Breast epithelium (tissue), 4 donors: ENCODE data around the gene SLC22A7. TPM values are rescaled to one million over a fixed set of nuclear protein-coding genes. Genes with fewer than 3 reads are reported as not detected.

Experiments used
- DNase-seq, 2 donors: peaks; one replicate each; pipeline ENCODE4 v3.0.0-alpha.2; 2019; ENCODE audit warnings: low spot score in 2 of 2
- H3K27ac ChIP-seq, 2 donors: fragments of 200-600 bp; sonication (generic) in 1 of 2; one replicate each; pipeline ENCODE4 v1.5.1; 2016 to 2019; ENCODE audit warnings: mild to moderate bottlenecking in 1 of 2
- H3K27me3 ChIP-seq, 2 donors: fragments of 200-600 bp; sonication (generic) in 1 of 2; one replicate each; pipeline versions ENCODE4 v1.5.1 to v1.6.0; 2017 to 2019; ENCODE audit warnings: control low read depth in 1 of 2, mild to moderate bottlenecking in 1 of 2
- H3K36me3 ChIP-seq: fragments of 200-600 bp; one replicate; pipeline ENCODE4 v1.5.1; 2019
- H3K4me1 ChIP-seq, 2 donors: fragments of 200-600 bp; sonication (generic); one replicate each; pipeline ENCODE4 v1.5.1; 2016 to 2019; ENCODE audit warnings: control low read depth in 1 of 2
- H3K4me3 ChIP-seq, 3 donors: fragments of 200-600 bp; sonication (generic); 1 replicate in 2 of 3; 2 replicates in 1 of 3; pipeline ENCODE4 v1.5.1; 2016 to 2019; ENCODE audit warnings: mild to moderate bottlenecking in 3 of 3, moderate library complexity in 2 of 3
- H3K9me3 ChIP-seq, 2 donors: fragments of 200-600 bp; sonication (generic) in 1 of 2; one replicate each; pipeline ENCODE4 v1.5.1; 2016 to 2019; ENCODE audit warnings: control low read depth in 1 of 2
- CTCF ChIP-seq, 3 donors: fragments of 450-650 bp; IDR thresholded peaks; one replicate each; pipeline ENCODE4 v1.5.1; 2016 to 2017; ENCODE audit warnings: antibody characterized with exemption in 3 of 3, mild to moderate bottlenecking in 3 of 3, moderate library complexity in 3 of 3
- POLR2A ChIP-seq: fragments of 450-650 bp; IDR thresholded peaks from one replicate; pipeline ENCODE4 v1.6.1; 2016; ENCODE audit warnings: antibody characterized with exemption, mild to moderate bottlenecking, moderate library complexity
- POLR2AphosphoS5 ChIP-seq, 3 donors: sonication (generic); formaldehyde crosslinking; IDR thresholded peaks; one replicate each; pipeline ENCODE4 v1.6.1; 2017; ENCODE audit warnings: antibody characterized with exemption in 3 of 3
- intact Hi-C: fragments of 100-400 bp; cut with DNase I; formaldehyde crosslinking; loops from one replicate; pipeline ENCODE4 v1.15.1; 2023; ENCODE audit warnings: low total_unique reads
- total RNA-seq, 3 donors: library from RNA; depleted of rRNA; stranded (reverse); fragments of >200 nt; gene quantifications; one replicate each; pipeline ENCODE4 v1.1.0, GENCODE V29; 2016

Gene SLC22A7
- total RNA-seq, 3 donors from 2014 or later, result not detected

- Histone ChIP-seq H3K4me3 (no peak overlapping the region), H3K4me1 (no peaks in the 10 kb centered on the region), H3K36me3 (no peaks in the 10 kb centered on the region), H3K27ac (no peak overlapping the region), H3K9me3 (no peaks in the 10 kb centered on the region), H3K27me3 (no peaks in the 10 kb centered on the region)
- no peak for DNase-seq
- TF ChIP-seq POLR2AphosphoS5 (IDR thresholded peaks at IDR 0.05) (no peak), CTCF (IDR thresholded peaks at IDR 0.05) (no peak), POLR2A (no peak)
- intact Hi-C loops, result no loop called here
These were observed 35.2 kb upstream of the SLC22A7 start for GRCh38 chr6:43262780-43263313.

- peak; percentile 44 to 81 for DNase-seq
These were observed 34.5 kb upstream of the SLC22A7 start for GRCh38 chr6:43263314-43264178.

GRCh38 chr6:43264599-43265145 is 33.4 kb upstream of the SLC22A7 start:
- TF ChIP-seq POLR2A, result no peak
- TF ChIP-seq POLR2AphosphoS5 (IDR thresholded peaks at IDR 0.05), result no peak
- TF ChIP-seq CTCF (IDR thresholded peaks at IDR 0.05), result no peak
- Histone ChIP-seq H3K36me3 (no peaks in the 10 kb centered on the region), H3K4me3 (no peak overlapping the region), H3K9me3 (no peaks in the 10 kb centered on the region), H3K27ac (no peak overlapping the region), H3K27me3 (no peaks in the 10 kb centered on the region), H3K4me1 (peaks cover 0 to 5% of the 10 kb centered on the region in 2 donors)
- DNase-seq, result no peak
- intact Hi-C loops, result no loop called here

More at GRCh38 chr6:43263314-43264178, 34.5 kb upstream of the SLC22A7 start:
- TF ChIP-seq CTCF (IDR thresholded peaks at IDR 0.05), result peak; percentile 13 to 60 (median 48)
- no peak for TF ChIP-seq POLR2A
- intact Hi-C loops, result no loop called here
- H3K27me3 ChIP-seq, result no peaks in the 10 kb centered on the region
- no peaks in the 10 kb centered on the region for H3K9me3 ChIP-seq
- no peaks in the 10 kb centered on the region for H3K4me1 ChIP-seq
- no peak overlapping the region for H3K27ac ChIP-seq
- H3K36me3 ChIP-seq, result no peaks in the 10 kb centered on the region
- H3K4me3 ChIP-seq, result no peak overlapping the region

- intact Hi-C loops, result no loop called here
- Histone ChIP-seq H3K4me1 (peaks cover 0 to 7% of the 10 kb centered on the region in 2 donors), H3K4me3 (no peak overlapping the region), H3K27ac (no peak overlapping the region), H3K36me3 (no peaks in the 10 kb centered on the region), H3K9me3 (no peaks in the 10 kb centered on the region), H3K27me3 (no peaks in the 10 kb centered on the region)
- TF ChIP-seq POLR2A (no peak), CTCF (IDR thresholded peaks at IDR 0.05) (no peak), POLR2AphosphoS5 (IDR thresholded peaks at IDR 0.05) (no peak)
- no peak for DNase-seq
These were observed 32.5 kb upstream of the SLC22A7 start for GRCh38 chr6:43265564-43265963.
